ENCODE measurements around the gene TCAP.

TCAP gene

GRCh38 chr17:39628655-39629493 lies 36.3 kb upstream of the TCAP start:
- Histone ChIP-seq H3K4me1 (no peaks in the 10 kb centered on the region), H3K27me3 (peaks cover 33% of the 10 kb centered on the region), H3K4me3 (ENCODE audit: low read depth, low read length) (no peak overlapping the region), H3K36me3 (no peaks in the 10 kb centered on the region), H3K9me3 (no peaks in the 10 kb centered on the region)
- TF ChIP-seq CTCF (IDR thresholded peaks at IDR 0.05; ENCODE audit: low read depth, low read length): no peak
- DNase-seq: no peak

DNA sequence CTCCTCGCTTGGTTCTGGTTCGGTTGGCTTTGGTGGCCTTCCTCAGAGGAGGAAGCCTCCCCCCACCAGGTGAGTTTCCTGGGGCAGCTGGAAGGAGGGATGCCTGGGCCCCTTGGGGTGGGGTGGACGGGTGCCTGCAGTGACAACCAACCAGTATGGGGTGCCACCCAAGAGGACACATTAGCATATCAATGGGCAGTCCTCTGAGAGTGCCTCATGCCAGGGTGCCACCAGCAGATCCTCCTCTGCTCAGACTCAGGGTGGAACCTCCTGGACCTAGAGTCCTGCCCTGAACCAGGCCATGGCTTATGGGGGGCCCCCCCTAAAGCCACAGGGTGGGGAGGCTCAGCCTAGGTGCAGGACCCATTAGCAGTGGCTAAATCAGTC lies 35.7 kb upstream of the TCAP start:
- no peak for DNase-seq
- Histone ChIP-seq H3K4me1 (no peaks in the 10 kb centered on the region), H3K9me3 (no peaks in the 10 kb centered on the region), H3K36me3 (no peaks in the 10 kb centered on the region), H3K27me3 (peaks cover 33% of the 10 kb centered on the region), H3K4me3 (ENCODE audit: low read depth, low read length) (no peak overlapping the region)
- no peak for TF ChIP-seq CTCF (IDR thresholded peaks at IDR 0.05; ENCODE audit: low read depth, low read length)

GRCh38 chr17:39629898-39630297 lies 35.3 kb upstream of the TCAP start:
- H3K4me3 ChIP-seq (ENCODE audit: low read depth, low read length): no peak overlapping the region
- H3K36me3 ChIP-seq: no peaks in the 10 kb centered on the region
- DNase-seq: no peak
- no peak for TF ChIP-seq CTCF (IDR thresholded peaks at IDR 0.05; ENCODE audit: low read depth, low read length)
- peaks cover 33% of the 10 kb centered on the region for H3K27me3 ChIP-seq
- H3K9me3 ChIP-seq: no peaks in the 10 kb centered on the region
- H3K4me1 ChIP-seq: no peaks in the 10 kb centered on the region

DNA sequence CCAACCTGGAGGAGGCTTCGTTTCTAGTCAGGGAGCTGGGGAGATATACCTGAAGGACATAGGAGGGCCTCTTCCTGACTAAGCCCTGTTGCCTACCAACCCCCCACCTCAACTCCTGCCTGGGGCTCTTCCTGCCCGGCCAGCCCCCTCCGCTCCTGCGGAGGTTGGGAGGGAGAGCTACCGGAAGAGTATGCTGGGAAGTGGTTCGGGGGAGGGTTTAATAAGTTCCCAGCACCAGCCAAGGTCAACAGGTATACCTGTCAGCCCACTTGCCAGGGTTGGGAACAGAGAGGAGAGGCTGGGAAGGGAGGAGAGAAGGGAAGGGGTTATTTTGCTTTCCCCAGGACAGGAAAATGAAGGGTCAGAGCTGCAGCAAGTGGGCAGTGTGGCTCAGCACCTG lies 33.7 kb upstream of the TCAP start:
- no peak for TF ChIP-seq CTCF (IDR thresholded peaks at IDR 0.05; ENCODE audit: low read depth, low read length)
- no peak for DNase-seq
- no peak overlapping the region for H3K4me3 ChIP-seq (ENCODE audit: low read depth, low read length)

DNA sequence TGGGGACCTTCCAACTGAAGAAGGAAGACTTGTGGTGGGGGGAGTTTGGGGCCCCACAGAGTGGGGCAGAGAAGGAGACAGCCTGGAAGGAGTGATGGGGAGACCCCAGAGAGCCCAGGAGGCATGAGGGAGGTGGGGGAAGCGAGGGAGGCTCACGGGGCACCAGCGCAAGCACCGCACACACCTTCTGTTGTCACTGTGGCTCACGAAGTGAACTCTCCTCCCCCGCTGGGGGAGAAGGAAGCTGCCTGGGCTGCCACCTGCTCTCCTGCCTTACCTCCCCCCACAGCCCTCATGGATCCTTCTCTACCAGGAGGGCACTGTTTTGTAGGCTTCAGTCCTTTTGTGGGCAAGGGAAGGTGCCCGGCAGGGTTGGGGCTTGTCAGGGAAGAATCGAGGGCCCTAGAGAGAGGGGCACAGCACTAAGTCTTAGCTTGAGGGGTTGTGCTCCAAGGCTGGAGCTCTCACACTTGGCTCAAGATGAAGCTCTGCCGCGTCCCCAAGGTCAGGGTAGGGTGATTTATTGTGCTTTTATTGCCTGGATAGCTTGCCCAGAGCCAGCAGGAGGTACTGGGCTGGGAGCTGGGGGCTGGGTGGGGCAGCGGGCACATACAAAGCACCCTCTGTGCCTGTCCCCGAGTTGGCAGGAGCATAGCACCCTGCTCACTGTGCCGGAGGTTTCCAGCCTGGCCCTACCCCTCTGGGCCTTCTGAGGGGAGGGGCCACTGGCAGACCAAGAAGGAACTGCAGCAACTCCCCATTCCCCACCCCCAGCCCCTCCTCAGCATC lies 32.8 kb upstream of the TCAP start:
- Histone ChIP-seq H3K9me3 (no peaks in the 10 kb centered on the region), H3K4me1 (no peaks in the 10 kb centered on the region), H3K4me3 (ENCODE audit: low read depth, low read length) (no peak overlapping the region), H3K27me3 (peaks cover 20% of the 10 kb centered on the region), H3K36me3 (no peaks in the 10 kb centered on the region)
- no peak for DNase-seq
- no peak for TF ChIP-seq CTCF (IDR thresholded peaks at IDR 0.05; ENCODE audit: low read depth, low read length)

More for the DNA sequence above, 33.7 kb upstream of the TCAP start:
- peaks cover 30% of the 10 kb centered on the region for H3K27me3 ChIP-seq
- no peaks in the 10 kb centered on the region for H3K9me3 ChIP-seq
- no peaks in the 10 kb centered on the region for H3K4me1 ChIP-seq
- H3K36me3 ChIP-seq: no peaks in the 10 kb centered on the region
